ENCODE results near the gene SGO2.
A peak's percentile ranks its signal among the peaks of the same experiment; 100 is the strongest.

Gene SGO2, protein sequence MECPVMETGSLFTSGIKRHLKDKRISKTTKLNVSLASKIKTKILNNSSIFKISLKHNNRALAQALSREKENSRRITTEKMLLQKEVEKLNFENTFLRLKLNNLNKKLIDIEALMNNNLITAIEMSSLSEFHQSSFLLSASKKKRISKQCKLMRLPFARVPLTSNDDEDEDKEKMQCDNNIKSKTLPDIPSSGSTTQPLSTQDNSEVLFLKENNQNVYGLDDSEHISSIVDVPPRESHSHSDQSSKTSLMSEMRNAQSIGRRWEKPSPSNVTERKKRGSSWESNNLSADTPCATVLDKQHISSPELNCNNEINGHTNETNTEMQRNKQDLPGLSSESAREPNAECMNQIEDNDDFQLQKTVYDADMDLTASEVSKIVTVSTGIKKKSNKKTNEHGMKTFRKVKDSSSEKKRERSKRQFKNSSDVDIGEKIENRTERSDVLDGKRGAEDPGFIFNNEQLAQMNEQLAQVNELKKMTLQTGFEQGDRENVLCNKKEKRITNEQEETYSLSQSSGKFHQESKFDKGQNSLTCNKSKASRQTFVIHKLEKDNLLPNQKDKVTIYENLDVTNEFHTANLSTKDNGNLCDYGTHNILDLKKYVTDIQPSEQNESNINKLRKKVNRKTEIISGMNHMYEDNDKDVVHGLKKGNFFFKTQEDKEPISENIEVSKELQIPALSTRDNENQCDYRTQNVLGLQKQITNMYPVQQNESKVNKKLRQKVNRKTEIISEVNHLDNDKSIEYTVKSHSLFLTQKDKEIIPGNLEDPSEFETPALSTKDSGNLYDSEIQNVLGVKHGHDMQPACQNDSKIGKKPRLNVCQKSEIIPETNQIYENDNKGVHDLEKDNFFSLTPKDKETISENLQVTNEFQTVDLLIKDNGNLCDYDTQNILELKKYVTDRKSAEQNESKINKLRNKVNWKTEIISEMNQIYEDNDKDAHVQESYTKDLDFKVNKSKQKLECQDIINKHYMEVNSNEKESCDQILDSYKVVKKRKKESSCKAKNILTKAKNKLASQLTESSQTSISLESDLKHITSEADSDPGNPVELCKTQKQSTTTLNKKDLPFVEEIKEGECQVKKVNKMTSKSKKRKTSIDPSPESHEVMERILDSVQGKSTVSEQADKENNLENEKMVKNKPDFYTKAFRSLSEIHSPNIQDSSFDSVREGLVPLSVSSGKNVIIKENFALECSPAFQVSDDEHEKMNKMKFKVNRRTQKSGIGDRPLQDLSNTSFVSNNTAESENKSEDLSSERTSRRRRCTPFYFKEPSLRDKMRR

DNA sequence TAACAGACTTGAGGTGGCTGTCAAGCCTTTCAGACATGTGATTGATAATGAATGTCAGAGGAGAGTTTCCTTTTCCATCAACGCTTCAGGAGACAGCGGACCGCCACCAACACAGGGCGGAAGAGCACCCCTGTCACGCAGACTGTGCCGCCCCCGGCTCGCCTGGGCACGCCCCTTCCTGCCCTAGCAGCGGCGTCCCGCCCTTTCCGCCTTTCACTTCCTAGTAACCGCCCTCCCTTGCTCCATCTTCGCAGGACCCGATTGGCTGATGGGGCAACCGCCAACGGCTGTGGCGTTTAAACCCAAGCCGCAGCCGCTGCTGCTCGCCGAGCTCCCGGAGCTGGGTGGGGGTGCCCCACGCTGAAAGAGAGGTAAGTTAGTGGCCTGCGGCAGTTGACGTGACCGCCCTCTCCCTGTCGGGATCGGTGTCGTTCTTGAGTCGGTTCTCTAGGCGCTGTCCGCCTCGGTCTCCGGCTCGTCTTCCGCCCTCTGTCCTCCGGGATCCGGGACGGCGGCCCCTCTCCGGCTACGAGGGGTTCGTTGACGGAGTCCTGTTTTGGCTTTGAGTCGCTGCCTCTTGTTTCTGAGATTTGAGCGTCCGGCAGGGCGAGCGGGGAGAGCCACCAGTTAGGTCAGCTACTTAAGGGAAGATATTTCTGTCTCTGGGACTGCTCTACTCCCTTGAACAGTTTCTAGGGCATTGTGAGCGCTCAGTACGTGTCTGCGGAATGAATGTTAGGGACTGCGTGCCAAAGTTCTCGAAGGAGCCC is at the start of gene SGO2:
SGO2 (plus strand) TSS at position 326 of the 770 bp plus-strand sequence. CDS start 6,769 bp downstream, outside the sequence.
- Histone ChIP-seq H3K36me3 (ENCODE audit: control insufficient read depth, low read depth, low read length) (no peaks in the 10 kb centered on the region), H3K4me3 (ENCODE audit: low read length) (peak within 1 kb of the TSS; percentile 97), H3K27ac (ENCODE audit: low read length) (no peak within 1 kb of the TSS), H3K9ac (ENCODE audit: low read length) (peak within 1 kb of the TSS; percentile 78), H3K27me3 (ENCODE audit: control insufficient read depth, insufficient read depth, low read length) (peaks cover 26% of the 10 kb centered on the region), H3K9me3 (ENCODE audit: control insufficient read depth, low read depth, low read length) (no peaks in the 10 kb centered on the region), H3K4me1 (ENCODE audit: control insufficient read depth, low read depth, low read length) (peaks cover 8% of the 10 kb centered on the region)

DNA sequence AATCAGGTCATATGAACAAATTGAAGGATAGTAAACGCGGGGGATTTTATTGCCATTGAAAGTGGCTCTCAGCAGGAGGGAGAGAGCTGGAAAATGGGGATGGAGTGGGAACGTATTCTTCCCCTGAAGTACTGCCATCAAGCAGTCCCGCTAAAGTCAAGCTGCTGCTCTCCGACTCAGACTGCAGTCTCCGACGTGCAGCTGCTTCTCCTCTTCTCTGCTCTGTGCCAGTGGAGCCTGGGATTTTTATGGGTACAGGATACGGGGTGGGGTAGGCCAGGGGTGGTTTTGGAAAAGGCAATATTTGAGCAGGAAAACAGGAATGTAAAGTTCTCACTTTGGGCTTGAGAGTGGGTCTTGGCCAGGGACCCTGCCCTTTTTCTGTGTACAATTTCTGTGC is 49.2 kb upstream of the SGO2 start:
- Histone ChIP-seq H3K27ac (ENCODE audit: low read length) (no peak overlapping the region), H3K4me3 (ENCODE audit: low read length) (no peak overlapping the region), H3K9ac (ENCODE audit: low read length) (no peak overlapping the region), H3K36me3 (ENCODE audit: control insufficient read depth, low read depth, low read length) (peaks cover 36% of the 10 kb centered on the region), H3K27me3 (ENCODE audit: control insufficient read depth, insufficient read depth, low read length) (no peaks in the 10 kb centered on the region), H3K9me3 (ENCODE audit: control insufficient read depth, low read depth, low read length) (no peaks in the 10 kb centered on the region), H3K4me1 (ENCODE audit: control insufficient read depth, low read depth, low read length) (peaks cover 16% of the 10 kb centered on the region)

DNA sequence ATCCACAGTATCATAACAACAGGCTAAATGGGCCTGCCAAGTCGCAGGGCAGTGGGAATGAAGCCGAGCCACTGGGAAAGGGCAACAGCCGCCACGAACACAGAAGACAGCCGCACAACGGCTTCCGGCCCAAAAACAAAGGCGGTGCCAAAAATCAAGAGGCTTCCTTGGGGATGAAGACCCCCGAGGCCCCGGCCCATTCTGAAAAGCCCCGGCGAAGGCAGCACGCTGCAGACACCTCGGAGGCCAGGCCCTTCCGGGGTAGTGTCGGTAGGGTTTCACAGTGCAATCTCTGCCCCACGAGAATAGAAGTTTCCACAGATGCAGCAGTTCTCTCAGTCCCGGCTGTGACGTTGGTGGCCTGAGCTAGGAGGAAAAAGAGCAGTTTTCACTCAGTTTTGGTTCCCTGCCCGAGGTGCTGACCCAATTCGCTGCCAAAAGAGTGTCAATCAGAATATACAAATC is 48.3 kb upstream of the SGO2 start:
- Histone ChIP-seq H3K4me3 (ENCODE audit: low read length) (no peak overlapping the region), H3K9ac (ENCODE audit: low read length) (no peak overlapping the region), H3K36me3 (ENCODE audit: control insufficient read depth, low read depth, low read length) (peaks cover 35% of the 10 kb centered on the region), H3K27ac (ENCODE audit: low read length) (no peak overlapping the region), H3K27me3 (ENCODE audit: control insufficient read depth, insufficient read depth, low read length) (no peaks in the 10 kb centered on the region), H3K9me3 (ENCODE audit: control insufficient read depth, low read depth, low read length) (no peaks in the 10 kb centered on the region), H3K4me1 (ENCODE audit: control insufficient read depth, low read depth, low read length) (peaks cover 16% of the 10 kb centered on the region)

DNA sequence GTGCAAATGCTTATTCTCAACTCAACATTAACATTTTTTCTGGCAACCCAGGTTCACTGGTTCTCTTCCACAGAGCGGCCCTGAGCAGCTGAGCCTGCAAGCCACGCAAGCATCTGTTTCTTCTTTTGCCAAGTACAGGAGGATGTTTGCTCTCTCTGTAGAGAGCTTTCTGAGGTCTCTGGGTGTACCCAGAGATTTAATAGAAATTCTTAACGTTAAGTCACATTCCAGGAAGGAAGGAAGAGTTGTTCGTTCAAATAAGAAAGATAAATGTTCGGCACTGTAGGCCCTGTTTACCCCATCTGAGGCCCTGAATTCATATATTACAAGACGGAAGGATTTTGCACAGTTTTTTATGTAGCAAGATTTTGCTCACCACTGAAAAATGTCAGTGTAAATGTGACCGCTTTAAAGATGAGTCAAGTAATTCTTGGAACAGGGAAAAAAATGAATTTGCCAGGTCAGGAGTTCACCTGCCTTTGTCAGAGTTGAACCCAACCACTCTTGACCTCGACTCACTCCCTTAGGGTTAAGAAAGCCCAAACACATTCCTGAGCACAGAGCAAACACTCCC is 46.2 kb upstream of the SGO2 start:
- peaks cover 25% of the 10 kb centered on the region for H3K36me3 ChIP-seq (ENCODE audit: control insufficient read depth, low read depth, low read length)
- H3K9ac ChIP-seq (ENCODE audit: low read length): no peak overlapping the region
- no peak overlapping the region for H3K27ac ChIP-seq (ENCODE audit: low read length)
- peaks cover 18% of the 10 kb centered on the region for H3K4me1 ChIP-seq (ENCODE audit: control insufficient read depth, low read depth, low read length)
- H3K27me3 ChIP-seq (ENCODE audit: control insufficient read depth, insufficient read depth, low read length): no peaks in the 10 kb centered on the region
- no peak overlapping the region for H3K4me3 ChIP-seq (ENCODE audit: low read length)
- H3K9me3 ChIP-seq (ENCODE audit: control insufficient read depth, low read depth, low read length): no peaks in the 10 kb centered on the region

DNA sequence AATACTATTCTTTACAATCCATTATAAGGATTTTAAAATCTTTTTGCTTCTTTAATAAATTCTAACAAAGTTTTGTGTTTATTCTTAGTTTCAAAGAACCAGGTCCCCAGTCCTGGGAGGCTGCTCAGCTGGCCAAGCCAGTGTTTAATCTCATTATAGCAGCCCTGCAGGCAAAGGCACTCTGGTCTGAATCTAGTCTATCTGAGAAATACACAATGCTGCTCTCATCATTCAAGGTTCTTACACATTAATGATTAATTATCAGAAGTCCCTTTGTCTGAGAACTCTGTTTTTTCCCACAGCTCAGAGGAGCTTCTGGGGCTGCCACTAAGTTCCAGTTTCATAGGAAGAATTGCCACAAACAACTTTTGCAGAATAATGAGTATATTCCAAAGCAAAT is 43.8 kb upstream of the SGO2 start:
- Histone ChIP-seq H3K9me3 (ENCODE audit: control insufficient read depth, low read depth, low read length) (no peaks in the 10 kb centered on the region), H3K4me3 (ENCODE audit: low read length) (no peak overlapping the region), H3K4me1 (ENCODE audit: control insufficient read depth, low read depth, low read length) (peaks cover 11% of the 10 kb centered on the region), H3K9ac (ENCODE audit: low read length) (no peak overlapping the region), H3K36me3 (ENCODE audit: control insufficient read depth, low read depth, low read length) (peaks cover 9% of the 10 kb centered on the region), H3K27ac (ENCODE audit: low read length) (no peak overlapping the region), H3K27me3 (ENCODE audit: control insufficient read depth, insufficient read depth, low read length) (no peaks in the 10 kb centered on the region)

DNA sequence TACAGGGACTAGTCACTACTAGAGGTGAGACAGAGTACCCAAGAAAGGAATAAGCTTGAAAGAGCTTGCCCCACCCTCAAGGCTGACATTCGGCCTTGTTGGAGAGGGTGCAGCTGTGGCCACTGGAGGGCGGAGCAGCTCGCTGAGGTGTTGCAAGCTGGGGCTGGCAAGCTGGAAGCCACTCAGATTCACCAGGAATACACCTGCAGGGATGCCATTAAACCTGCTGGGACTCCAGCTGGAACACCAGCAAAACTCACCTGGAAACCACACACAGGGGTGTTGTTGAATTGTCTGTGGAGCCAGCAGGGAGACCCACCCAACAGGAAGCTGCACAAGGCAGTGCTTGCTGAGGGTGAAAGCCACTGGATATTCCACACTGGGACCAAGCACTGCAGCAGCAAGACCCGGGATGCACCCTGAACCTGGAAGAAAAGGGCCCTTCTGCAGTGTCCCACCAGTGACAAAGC is 42.2 kb upstream of the SGO2 start:
- Histone ChIP-seq H3K27ac (ENCODE audit: low read length) (no peak overlapping the region), H3K9ac (ENCODE audit: low read length) (no peak overlapping the region), H3K36me3 (ENCODE audit: control insufficient read depth, low read depth, low read length) (no peaks in the 10 kb centered on the region), H3K4me1 (ENCODE audit: control insufficient read depth, low read depth, low read length) (peaks cover 11% of the 10 kb centered on the region), H3K4me3 (ENCODE audit: low read length) (no peak overlapping the region), H3K27me3 (ENCODE audit: control insufficient read depth, insufficient read depth, low read length) (no peaks in the 10 kb centered on the region), H3K9me3 (ENCODE audit: control insufficient read depth, low read depth, low read length) (no peaks in the 10 kb centered on the region)

DNA sequence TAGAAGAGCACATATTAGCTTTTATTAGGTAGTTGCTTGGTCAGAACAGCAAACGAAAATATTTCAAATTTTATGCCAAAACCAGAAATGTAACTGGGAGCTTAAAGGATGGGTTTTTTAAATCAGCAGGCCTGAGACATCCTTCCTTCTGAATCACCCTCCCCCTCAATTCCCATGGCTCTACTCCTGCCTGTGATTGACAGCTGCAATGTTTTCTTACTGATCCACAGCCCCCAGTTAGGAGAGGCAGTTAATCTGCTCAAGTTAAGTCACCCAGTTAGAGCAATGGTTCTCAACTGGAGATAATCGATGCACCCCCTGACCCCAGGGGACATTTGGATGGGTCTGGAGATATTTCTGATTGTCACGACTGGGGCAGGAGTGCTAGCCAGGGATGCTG is 41.1 kb upstream of the SGO2 start:
- Histone ChIP-seq H3K27me3 (ENCODE audit: control insufficient read depth, insufficient read depth, low read length) (no peaks in the 10 kb centered on the region), H3K9me3 (ENCODE audit: control insufficient read depth, low read depth, low read length) (no peaks in the 10 kb centered on the region), H3K27ac (ENCODE audit: low read length) (no peak overlapping the region), H3K4me3 (ENCODE audit: low read length) (no peak overlapping the region), H3K36me3 (ENCODE audit: control insufficient read depth, low read depth, low read length) (no peaks in the 10 kb centered on the region), H3K9ac (ENCODE audit: low read length) (no peak overlapping the region), H3K4me1 (ENCODE audit: control insufficient read depth, low read depth, low read length) (peaks cover 11% of the 10 kb centered on the region)

DNA sequence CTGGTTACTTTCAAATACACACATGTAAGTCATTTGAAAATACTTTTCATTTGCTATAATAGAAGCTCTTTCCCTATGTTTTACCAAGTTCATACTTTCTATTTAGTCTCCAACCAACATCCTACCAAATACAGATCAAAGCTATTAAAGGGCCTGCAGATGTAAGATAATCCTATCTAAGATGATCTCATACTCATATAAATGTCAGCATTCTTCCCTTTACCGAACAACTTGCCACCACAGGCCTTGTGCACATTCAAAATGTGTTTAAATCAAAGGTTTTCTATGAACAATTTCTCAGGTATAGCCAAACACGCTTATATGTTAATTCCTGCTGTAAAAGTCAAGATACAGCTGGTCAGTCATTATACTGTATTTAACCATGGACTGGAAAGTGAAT is 39.5 kb upstream of the SGO2 start:
- Histone ChIP-seq H3K9ac (ENCODE audit: low read length) (no peak overlapping the region), H3K9me3 (ENCODE audit: control insufficient read depth, low read depth, low read length) (no peaks in the 10 kb centered on the region), H3K4me1 (ENCODE audit: control insufficient read depth, low read depth, low read length) (peaks cover 2% of the 10 kb centered on the region), H3K27ac (ENCODE audit: low read length) (no peak overlapping the region), H3K4me3 (ENCODE audit: low read length) (no peak overlapping the region), H3K27me3 (ENCODE audit: control insufficient read depth, insufficient read depth, low read length) (no peaks in the 10 kb centered on the region), H3K36me3 (ENCODE audit: control insufficient read depth, low read depth, low read length) (no peaks in the 10 kb centered on the region)

DNA sequence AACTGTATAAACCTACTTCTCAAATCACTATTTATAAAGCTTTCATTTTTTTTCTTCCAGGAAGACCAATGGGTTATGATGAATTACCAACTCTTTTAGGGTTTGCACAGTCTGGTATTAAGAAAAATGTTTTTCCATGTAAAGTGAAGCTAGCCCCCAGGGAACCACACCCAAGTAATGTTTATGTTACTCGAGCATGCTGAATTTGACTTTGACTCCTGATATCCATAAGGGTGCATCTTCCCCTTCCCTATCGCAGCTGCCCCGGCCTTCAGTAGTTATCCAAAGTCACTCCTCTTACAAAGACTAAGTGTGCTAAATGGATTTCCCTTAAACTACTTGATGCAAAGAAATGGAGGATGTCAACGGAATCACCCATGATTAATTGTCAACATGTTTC is 37.8 kb upstream of the SGO2 start:
- H3K4me1 ChIP-seq (ENCODE audit: control insufficient read depth, low read depth, low read length): peaks cover 2% of the 10 kb centered on the region
- no peaks in the 10 kb centered on the region for H3K36me3 ChIP-seq (ENCODE audit: control insufficient read depth, low read depth, low read length)
- H3K4me3 ChIP-seq (ENCODE audit: low read length): no peak overlapping the region
- no peak overlapping the region for H3K9ac ChIP-seq (ENCODE audit: low read length)
- no peak overlapping the region for H3K27ac ChIP-seq (ENCODE audit: low read length)
- H3K27me3 ChIP-seq (ENCODE audit: control insufficient read depth, insufficient read depth, low read length): no peaks in the 10 kb centered on the region
- H3K9me3 ChIP-seq (ENCODE audit: control insufficient read depth, low read depth, low read length): no peaks in the 10 kb centered on the region

DNA sequence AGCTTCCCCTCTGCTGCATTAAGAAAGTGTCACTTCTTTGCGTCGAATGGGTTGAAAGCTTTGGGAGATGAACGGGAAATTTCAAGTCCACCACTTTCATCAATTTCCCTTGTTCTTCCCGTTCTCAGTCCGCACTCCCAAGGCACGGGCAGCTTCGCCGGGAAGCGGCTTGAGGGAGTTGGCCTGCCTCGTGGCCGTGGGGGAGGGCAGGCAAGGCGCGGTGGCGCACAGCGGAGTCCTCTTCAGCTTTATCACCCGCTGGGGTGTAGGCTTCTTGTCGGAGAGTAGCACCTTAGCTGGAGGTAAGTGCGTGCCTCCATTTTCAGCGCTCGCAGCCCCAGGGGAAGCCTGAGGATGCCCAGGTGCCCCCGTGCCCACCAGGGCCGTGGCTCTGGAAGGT is 36.0 kb upstream of the SGO2 start:
- Histone ChIP-seq H3K9me3 (ENCODE audit: control insufficient read depth, low read depth, low read length) (no peaks in the 10 kb centered on the region), H3K9ac (ENCODE audit: low read length) (no peak overlapping the region), H3K4me3 (ENCODE audit: low read length) (no peak overlapping the region), H3K27ac (ENCODE audit: low read length) (no peak overlapping the region), H3K27me3 (ENCODE audit: control insufficient read depth, insufficient read depth, low read length) (no peaks in the 10 kb centered on the region), H3K4me1 (ENCODE audit: control insufficient read depth, low read depth, low read length) (no peaks in the 10 kb centered on the region), H3K36me3 (ENCODE audit: control insufficient read depth, low read depth, low read length) (no peaks in the 10 kb centered on the region)
